HG03097 (cell line): ENCODE results near the gene MAPK6.
"Not testable (repeated sequence)": the region's sequence is repeated elsewhere in the genome, so short reads cannot be mapped to it uniquely, and the experiment has no call there.

Experiments
- ATAC-seq: cut with Tn5 transposase; IDR thresholded peaks from one replicate; pipeline ENCODE4 v1.9.1; 2021; ENCODE audit not compliant: unreplicated experiment, low FRiP score

The MAPK6 gene

DNA sequence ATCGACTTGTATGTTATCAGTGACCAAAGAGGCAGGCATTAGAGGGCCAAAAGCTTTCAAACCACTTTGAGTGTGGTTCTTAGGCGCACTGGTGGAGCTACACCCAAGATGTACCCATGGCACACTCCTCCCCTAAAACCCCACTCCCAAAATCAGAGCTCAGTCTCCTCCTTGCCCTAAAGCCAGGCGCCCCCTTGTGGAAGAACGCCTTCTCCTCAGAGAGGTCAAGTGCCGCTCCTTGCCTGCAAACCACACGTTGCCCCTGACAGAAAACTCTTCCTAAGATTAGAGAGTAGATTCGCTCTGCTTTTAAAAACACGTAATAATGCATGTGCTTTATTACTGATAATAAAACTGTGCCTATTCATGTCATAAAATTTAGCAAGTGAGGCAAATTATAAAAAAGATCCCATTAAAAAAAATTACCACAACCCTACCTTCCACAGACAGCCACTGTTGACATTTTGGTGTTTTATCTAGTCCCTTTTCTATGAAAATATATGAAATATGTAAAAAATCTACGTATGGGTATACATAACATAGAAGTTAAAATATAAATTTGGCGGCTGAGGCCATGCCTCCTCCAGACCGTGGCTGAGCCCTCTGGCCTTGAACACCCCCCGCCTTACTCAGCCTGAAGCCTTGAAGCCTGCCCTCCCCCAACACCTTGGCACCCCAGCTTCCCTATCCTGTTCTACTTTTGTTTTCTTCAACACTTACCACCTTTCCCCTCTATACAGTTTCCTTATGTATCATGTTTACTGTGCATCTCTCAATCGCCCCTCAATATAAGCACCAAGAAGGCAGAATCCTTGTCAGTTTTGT, 60.1 kb downstream of the MAPK6 start:
- ATAC-seq = no peak

DNA sequence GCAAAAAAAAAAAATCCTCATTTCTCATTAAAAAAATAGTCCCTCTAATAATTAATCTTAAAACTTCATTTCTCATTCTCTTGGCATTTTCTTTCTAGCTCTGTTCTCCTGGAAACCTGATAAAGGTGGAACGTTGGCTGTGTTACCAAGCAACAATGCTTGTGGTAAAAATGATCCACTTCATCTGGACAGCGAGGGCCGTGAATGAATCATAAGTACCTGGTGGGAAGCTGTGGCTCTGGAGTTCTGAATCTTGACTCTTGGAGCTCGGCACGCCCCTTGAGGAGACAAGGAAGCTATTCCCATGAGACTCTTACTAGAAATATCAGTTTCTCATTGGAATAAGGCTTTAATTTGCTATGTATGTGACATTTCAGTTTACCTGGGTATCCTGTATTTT, 61.0 kb downstream of the MAPK6 start:
- no peak for ATAC-seq

DNA sequence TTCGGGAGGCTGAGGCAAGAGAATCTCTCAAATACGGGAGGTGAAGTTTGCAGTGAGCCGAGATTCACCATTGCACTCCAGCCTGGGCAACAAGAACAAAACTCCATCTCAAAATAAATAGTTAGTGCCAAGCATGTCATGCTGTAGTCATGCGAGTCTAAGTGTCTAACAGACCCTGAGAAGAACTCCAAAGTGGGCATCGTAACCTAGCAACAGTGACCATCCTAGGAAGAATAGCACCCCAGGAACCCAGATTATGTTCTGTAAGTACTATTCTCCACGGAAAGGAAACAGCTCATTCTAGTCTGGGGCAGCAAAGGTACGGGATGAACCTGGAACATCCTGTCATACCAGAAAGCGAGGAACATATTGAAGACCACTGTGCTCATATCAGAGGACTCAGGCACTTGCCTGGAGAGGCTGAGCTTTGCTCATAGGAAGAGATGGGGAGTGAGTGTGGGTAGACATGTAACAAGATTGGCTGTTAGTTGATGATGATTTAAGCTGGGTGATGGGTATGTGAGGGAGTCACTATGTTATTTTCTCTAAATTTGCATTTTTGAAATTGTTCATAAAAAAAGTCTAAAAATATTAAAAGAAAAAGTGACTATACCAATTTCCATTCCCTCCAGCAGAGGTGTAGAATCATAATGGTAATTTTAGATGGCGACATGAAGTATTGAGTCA, 61.8 kb downstream of the MAPK6 start:
- ATAC-seq = no peak

DNA sequence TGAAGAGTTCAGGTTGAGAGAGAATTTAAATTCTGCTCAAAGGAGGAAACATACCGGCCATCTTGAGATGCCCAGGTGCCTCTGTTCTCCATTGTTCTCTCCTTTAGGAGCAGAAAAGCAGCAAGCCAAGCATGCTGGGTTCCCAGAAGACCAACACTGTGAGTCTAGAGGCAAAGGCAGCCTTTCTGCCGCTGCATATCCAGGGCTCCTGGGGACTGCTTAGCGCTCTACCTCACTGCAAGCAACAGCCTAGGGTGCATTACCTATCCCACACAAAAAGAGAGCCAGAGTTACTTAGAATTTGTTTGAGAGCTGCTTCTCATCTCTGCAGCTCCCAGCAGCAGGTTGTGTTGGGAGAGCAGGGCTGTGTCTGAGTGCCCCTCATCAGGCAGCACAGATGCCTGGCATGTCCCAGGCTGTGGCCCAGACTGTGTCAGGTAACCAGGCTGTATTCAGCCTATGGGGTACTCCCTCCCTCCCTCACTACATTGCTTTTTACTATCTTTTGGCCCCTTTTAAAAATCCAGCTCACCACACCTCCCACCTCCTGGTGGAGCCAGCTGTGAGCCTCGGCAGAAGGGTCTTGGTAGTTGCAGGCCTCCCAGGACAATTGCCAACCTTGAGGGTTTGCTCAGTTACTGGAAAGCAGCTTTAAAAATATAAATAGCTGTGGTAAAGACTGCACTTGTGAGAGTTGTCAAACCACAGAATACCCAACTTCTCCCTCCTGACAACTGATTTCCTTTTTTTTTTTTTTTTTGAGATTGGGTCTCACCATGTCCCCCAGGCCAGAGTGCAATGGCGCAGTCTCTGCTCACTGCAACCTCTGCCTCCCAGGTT, 63.4 kb downstream of the MAPK6 start:
- no peak for ATAC-seq

DNA sequence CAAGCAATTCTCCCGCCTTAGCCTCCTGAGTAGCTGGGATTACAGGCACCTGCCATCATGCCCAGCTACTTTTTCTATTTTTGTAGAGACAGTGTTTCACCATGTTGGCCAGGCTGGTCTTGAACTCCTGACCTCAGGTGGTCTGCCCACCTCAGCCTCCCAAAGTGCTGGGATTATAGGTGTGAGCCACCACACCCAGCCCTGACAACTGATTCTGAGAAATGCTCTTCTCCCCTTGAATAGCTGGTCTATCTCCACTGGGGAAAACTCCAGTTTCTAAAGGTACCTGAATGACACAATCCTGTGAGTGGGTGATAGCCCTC, 64.0 kb downstream of the MAPK6 start:
- not testable (repeated sequence) for ATAC-seq

DNA sequence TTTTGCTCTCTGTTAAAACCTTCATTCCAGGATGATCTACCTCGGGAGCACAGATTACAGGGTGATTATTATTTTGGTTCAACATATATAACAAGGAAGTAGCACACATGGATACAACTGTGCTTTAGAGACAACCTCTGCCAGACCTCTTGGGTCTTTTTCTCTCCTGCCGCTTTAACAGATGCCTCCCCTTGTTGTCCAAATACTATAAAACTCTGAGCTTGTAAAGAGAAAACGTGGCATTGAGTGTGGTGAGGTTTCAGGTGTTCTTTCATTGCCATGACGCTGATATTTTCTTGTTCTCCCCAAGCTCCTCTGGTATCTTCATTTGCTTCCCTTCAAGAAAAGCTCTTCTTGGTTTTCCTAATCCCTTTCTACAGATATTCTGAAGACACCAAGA, 64.6 kb downstream of the MAPK6 start:
- no peak for ATAC-seq

DNA sequence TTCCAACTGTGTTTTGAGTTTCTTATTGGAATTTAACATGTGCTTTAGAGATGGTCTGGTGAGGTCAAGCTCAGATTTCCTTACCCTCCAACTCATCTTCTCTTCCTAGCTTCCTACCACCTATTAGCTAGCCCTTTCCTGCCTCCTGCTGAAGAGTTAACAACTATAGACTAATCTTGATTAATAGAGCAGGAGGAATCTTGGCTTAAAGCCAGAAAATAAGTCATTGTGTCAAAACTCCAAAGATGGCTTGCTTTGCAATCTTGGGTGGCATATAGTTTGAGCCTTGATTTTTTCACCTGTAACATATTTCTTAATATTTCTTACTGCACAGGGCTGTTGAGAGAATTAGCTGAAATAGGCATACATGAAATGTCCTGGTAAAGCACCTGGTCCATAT, 66.3 kb downstream of the MAPK6 start:
- ATAC-seq = no peak

DNA sequence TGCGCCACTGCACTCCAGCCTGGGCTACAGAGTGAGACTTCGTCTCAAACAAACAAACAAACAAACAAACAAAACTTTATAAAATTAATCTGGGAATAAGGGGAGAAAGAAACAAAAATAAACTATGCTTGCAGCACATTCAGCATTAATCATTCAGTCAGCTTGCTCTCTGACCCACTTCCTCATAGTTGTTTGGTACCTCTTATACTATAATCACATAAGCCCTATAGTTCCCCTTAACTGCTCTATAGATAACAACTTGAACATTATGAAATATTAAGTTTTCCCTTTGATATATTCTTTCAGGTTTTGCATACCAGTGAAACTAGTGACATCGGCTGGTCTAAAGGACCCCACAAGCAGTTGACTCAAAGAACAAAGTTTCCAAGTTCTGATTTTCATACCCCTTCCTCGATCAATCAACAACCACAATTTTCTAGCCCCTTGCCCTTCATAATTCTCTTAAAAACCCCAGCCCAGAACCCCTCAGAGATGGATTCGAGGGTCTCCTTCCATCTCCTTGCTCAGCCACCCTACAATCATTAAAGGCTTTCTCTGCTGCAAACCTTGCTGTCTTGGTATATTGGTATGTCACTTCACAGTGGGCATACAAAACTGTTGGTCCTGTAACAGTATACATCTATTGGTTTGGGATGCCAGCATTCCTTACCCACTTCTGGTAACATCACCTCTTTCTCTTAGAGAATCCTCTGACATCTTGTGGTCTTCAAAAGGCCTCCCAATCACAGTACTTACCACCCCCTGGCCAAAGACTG, 67.2 kb downstream of the MAPK6 start:
- ATAC-seq = no peak

DNA sequence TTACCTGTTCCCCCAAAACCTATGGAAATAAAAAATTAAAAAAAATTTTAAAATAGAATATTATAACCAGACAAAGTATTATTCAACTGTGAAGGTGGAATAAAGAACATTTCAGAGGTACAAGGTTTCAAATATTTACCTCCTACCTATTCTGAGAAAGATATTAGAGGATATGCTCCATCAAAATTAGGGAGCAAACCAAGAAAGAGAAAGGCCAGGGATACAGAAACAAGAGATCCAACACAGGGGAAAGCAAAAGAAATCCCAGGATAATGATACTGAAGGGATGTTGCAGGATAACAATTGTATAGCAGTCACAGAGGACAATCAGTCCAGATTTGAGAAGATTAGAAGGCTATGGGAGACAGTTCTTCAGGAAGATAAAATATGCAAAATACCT, 71.2 kb downstream of the MAPK6 start:
- ATAC-seq = no peak

DNA sequence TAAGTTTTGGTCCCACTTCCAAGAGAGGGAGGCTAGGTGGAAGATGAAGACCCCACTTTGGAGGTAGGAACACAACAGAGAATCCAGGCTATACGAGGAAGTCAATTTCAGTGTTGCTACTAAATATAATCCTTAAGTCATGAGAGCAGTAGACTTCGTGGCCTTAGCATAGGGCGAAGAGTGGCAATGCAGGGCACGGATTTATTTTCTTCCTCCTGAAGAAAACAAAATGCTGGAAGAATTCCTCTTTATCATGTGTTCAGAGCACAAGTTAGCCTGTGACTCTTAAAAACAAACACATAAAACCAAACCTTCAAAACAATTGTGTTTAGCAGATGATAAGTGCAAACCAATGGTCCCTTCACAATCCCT, 74.1 kb downstream of the MAPK6 start:
- ATAC-seq = no peak

DNA sequence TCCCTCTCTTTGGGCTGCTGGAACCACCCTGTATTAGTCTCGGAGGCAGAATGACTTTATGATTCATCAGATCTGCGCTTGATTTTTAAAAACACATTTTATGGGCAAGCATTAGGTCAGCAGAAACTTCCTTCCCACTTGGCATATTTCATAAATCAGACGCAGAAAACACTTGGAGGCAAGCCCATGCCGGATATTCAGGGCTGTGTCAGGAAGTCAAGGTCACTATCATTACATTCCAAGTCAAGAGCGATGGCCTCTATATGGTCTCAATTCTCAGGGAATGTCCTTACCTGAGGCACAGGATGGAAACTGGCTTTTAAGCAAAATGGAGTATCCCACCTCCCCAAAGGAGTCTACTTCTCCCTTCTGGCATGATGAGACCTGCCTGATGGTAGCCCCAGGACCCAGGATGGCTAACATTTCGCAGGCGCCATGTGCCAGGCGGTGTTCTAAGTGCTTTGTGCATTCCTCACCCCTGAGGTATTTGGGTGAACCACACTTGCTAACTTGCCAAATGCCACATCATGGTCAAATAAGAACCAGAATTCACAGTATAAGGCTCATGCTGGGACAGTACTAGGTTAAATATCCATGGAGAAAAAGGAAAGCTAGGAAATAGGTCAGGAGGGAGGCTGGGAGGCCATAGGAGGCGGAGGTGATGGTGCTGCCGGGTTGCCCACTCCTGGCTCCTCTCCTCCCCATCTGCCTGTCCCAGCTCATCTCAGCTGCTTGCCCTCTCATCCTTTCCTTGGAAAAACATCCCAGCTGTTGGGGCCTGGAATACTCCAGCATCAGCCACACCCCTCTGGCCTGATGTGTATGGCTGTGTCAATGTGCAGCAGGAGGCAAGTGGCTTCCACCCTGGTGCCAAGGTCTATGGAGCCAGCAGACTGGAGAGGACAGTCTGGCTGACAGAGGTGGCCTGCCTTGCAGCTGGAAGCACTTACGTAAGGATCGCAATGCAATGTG, 74.8 kb downstream of the MAPK6 start:
- ATAC-seq = no peak

DNA sequence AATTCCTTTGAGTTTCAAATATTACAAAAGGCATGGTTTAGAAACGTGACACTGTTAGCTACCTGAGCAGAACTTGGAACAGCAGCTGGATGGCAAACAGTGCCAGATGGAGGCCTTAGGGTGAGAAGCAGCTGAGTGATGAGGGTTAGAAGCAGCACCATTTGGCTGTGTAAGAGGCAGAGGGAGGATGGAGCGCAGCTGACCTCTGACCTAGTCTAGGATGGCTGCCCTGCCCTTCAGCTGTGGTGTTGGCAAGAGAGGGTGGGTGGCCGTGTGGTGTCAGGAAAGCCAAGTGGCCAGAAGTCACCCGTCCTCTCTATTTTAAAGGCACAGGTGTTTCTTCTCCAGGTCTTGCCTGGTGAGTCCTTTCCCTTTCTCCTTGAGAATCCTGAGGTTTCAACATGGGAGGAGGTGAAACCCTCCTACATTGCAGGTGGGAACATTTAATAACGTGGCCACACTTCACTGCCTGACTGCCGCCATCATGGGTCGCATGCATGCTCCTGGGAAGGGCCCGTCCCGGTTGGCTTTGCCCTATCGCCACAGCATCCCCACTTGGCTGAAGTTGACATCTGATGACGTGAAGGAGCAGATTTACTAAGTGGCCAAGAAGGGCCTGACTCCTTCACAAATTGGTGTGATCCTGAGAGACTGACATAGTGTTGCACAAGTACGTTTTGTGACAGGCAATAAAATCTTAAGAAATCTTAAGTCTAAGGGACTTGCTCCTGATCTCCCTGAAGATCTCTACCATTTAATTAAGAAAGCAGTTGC, 76.0 kb downstream of the MAPK6 start:
- no peak for ATAC-seq

DNA sequence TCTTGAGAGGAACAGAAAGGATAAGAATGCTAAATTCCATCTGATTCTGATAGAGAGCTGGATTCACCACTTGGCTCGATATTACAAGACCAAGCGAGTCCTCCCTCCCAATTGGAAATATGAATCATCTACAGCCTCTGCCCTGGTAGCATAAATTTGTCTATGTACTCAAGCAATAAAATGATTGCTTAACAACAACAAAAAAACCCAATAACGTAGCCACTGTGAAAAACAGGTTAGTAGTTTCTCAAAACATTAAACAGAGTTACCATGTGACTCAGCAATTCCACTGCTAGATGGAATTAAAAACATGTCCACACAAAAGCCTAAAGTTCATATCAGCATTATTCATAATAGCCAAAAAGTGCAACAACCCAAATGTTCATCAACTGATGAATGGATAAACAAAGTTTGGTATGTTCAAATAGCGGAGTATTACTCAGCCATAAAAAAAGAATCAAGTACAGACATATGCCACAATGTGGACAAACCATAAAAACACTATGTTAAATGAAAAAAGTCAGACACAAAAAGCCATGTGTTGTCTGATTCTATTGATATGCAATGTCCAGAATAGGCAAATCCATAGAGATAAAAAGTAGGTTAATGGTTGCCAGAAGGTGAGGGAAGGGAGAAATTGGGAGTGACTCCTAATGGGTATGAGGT, 76.7 kb downstream of the MAPK6 start:
- ATAC-seq = no peak

DNA sequence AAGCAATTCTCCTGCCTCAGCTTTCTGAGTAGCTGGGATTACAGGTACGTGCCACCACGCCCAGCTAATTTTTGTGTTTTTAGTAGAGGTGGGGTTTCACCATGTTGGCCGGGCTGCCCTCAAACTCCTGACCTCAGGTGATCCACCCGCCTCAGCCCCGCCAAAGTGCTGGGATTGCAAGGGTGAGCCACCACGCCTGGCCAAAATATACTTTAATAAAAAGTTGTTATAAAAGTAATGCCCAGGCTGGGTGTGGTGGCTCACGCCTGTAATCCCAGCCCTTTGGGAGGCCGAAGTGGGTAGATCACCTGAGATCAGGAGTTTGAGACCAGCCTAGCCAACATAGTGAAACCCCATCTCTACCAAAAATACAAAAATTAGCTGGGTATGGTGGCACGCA, 77.5 kb downstream of the MAPK6 start:
- ATAC-seq = not testable (repeated sequence)

DNA sequence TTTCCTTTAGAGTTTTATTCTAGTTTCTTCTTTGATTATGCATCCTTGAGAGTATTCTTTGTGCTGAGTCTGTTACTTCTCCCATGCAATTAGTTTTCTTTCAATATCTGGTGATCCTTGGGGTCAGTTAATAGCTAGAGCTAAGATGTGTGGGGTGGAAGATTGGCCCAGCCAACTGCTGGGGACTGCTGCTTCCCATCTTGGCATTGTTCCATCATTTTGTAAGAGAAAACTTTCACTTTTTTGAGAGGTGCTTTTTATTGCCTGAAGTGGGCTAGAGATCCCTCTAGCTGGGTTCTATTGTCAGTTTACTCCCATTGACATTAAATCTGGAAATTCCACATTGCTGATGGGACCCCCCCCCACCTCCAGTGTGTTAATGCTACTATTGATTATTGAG, 78.2 kb downstream of the MAPK6 start:
- ATAC-seq = no peak

DNA sequence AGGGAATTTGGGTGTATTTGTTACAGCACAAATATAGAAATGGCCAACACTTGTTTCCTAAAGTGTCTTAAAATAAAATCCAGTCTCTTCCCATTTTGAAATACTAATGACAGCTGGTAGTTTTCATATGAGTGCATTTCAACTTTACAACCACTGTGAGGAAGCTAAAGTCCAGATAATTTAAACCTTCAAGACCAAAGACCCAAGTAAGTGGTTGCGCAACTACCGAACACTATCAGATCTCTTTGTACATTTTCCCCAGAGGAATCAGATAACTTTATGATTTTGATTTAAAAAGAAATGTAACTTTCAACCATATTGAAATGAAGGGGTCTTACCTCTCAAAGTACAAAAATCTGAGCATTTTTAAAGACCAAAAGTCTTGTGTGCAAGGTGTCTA, 79.3 kb downstream of the MAPK6 start:
- no peak for ATAC-seq

DNA sequence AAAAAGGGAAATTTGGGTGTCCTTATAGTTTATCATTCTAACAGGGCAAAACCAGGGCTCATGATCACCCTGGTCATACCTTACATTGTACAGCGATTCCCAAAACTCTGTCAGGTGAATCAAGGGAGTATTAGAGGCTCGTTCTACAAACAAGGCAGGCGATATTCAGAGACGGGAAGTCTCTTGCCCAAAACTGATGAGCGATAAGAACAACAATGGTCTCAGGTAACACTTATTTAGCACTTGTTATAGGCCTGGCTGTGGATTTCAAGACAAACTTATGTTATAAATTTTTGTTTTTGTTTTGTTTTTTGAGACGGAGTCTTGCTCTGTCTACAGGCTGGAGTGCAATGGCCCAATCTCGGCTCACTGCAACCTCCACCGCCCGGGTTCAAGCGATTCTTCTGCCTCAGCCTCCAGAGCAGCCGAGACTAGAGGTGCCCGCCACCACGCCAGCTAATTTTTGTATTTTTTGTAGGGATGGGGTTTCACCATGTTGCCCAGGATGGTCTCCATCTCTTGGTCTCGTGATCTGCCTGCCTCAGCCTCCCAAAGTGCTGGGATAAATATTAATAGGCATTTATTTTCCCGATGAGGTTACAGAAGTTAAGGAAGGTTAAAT, 80.7 kb downstream of the MAPK6 start:
- no peak for ATAC-seq
